ENCODE measurements around the gene NOS3.

NOS3 gene

GRCh38 chr7:151045967-151046366 lies 55.1 kb downstream of the NOS3 start:
- no peak for DNase-seq (ENCODE audit: low read depth)
- no peak overlapping the region for H3K4me3 ChIP-seq (ENCODE audit: low read depth, low read length)
- TF ChIP-seq, protein P1, sequence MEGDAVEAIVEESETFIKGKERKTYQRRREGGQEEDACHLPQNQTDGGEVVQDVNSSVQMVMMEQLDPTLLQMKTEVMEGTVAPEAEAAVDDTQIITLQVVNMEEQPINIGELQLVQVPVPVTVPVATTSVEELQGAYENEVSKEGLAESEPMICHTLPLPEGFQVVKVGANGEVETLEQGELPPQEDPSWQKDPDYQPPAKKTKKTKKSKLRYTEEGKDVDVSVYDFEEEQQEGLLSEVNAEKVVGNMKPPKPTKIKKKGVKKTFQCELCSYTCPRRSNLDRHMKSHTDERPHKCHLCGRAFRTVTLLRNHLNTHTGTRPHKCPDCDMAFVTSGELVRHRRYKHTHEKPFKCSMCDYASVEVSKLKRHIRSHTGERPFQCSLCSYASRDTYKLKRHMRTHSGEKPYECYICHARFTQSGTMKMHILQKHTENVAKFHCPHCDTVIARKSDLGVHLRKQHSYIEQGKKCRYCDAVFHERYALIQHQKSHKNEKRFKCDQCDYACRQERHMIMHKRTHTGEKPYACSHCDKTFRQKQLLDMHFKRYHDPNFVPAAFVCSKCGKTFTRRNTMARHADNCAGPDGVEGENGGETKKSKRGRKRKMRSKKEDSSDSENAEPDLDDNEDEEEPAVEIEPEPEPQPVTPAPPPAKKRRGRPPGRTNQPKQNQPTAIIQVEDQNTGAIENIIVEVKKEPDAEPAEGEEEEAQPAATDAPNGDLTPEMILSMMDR (IDR thresholded peaks at IDR 0.05; ENCODE audit: control insufficient read depth, extremely low read depth, insufficient read depth) = no peak

DNA sequence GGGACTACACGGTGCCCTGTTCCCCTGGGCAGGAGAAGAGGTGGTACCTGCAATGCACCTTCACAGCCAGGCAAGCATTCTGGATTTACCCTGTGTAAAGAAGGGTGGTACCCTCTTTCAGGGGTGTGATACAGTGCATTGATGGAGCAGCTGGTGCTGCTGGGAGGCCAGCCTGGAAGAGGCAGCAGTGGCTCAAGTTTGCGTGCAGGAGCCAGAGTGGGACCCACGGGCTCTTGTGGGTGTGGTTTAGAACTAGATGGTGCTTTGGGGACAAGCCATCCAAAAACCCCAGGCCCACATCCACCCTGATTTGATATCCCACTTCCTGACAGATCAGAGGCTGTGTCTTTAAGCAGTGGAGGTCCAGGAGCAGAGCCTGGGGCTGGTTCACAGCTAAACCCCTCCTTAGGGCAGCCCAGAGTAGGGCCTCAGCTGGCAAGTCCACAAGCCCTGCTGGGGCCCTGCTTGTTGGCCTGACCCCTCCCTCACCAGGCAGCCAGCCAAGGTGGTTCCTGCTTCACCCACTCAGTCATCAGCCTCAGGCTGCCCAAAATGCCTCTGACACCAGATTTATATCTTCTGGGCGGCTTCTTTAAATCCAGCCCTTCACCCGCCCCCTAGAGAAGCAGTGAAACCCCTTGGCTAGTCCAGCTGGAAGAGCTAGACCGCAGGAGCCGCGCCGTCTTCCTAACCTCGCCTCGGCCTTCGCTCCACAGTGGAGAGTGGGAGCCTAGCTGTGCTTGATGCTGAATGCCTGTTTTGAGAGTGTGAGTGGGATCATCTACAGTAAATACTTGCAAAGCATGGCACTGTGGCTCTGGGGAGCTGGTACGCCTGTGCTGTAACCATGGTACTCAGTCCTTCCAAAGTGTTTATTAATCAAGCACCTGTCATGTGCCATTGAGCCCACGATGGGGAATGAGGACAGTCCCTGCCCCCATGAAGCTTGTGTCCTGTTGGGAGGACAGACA lies 56.1 kb downstream of the NOS3 start:
- TF ChIP-seq, protein P1 (IDR thresholded peaks at IDR 0.05; ENCODE audit: control insufficient read depth, extremely low read depth, insufficient read depth) = no peak
- no peak overlapping the region for H3K4me3 ChIP-seq (ENCODE audit: low read depth, low read length)
- DNase-seq (ENCODE audit: low read depth) = no peak

GRCh38 chr7:151047976-151048815 lies 57.4 kb downstream of the NOS3 start, which contains the start of gene ASIC3:
ASIC3 (plus strand) TSS chr7:151048531; CDS start chr7:151048886, 355 bp downstream.
- TF ChIP-seq, protein P1 (IDR thresholded peaks at IDR 0.05; ENCODE audit: control insufficient read depth, extremely low read depth, insufficient read depth) = no peak
- DNase-seq (ENCODE audit: low read depth) = no peak
- H3K4me3 ChIP-seq (ENCODE audit: low read depth, low read length) = no peak within 1 kb of the TSS

GRCh38 chr7:151048911-151049463 lies 58.2 kb downstream of the NOS3 start:
- TF ChIP-seq, protein P1 (IDR thresholded peaks at IDR 0.05; ENCODE audit: control insufficient read depth, extremely low read depth, insufficient read depth) = no peak
- H3K4me3 ChIP-seq (ENCODE audit: low read depth, low read length) = no peak overlapping the region
- no peak for DNase-seq (ENCODE audit: low read depth)

- no peak for DNase-seq (ENCODE audit: low read depth)
- no peak overlapping the region for H3K4me3 ChIP-seq (ENCODE audit: low read depth, low read length)
- TF ChIP-seq, protein P1 (IDR thresholded peaks at IDR 0.05; ENCODE audit: control insufficient read depth, extremely low read depth, insufficient read depth) = no peak
These were observed 60.3 kb downstream of the NOS3 start for GRCh38 chr7:151051108-151051507.

DNA sequence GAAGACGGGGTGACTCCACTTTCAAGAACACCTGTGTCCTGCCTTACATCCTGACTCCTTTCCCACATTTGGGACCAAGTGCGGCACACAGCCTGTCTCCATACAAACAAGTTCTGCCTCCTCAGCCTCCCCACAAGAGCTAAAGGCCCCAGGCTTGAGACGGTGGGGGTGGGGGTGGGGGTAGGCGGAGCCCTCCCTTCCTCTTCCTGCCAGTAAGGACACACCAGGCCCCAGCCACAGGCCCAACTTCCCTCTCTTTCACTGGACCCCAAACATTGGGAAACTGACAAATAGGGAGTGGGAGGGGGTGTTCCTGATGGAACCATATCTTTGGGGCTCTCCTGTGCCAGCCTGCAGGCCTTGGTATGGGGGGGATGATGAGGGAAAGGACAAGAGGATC lies 62.3 kb downstream of the NOS3 start:
- H3K4me3 ChIP-seq (ENCODE audit: low read depth, low read length) = no peak overlapping the region
- TF ChIP-seq, protein P1 (IDR thresholded peaks at IDR 0.05; ENCODE audit: control insufficient read depth, extremely low read depth, insufficient read depth) = no peak
- DNase-seq (ENCODE audit: low read depth) = no peak
